Neuronal stem cell (in vitro differentiated cells): ENCODE measurements around the gene INCENP.

ENCODE experiments used
- DNase-seq: peaks from one replicate; pipeline ENCODE4 v3.0.0-alpha.2; 2013; ENCODE audit warnings: low spot score
- H2AFZ ChIP-seq: one replicate; pipeline ENCODE4 v1.6.1; 2013; ENCODE audit warnings: mild to moderate bottlenecking, low read length, inconsistent platforms
- H2AK5ac ChIP-seq: 2 replicates; pipeline ENCODE4 v1.6.1; 2013; ENCODE audit warnings: low read depth, mild to moderate bottlenecking, inconsistent platforms, low read length, moderate library complexity, mixed read lengths
- H2BK120ac ChIP-seq: 2 replicates; pipeline ENCODE4 v1.6.1; 2013; ENCODE audit warnings: low read depth, mild to moderate bottlenecking, inconsistent platforms, low read length, moderate library complexity, mixed read lengths
- H2BK12ac ChIP-seq: one replicate; pipeline ENCODE4 v1.6.1; 2013; ENCODE audit warnings: low read length, inconsistent platforms
- H2BK15ac ChIP-seq: 2 replicates; pipeline ENCODE4 v1.6.1; 2013; ENCODE audit warnings: mild to moderate bottlenecking, low read length, inconsistent platforms, mixed read lengths
- H2BK5ac ChIP-seq: one replicate; pipeline ENCODE4 v1.6.1; 2013; ENCODE audit warnings: inconsistent platforms, mild to moderate bottlenecking, low read length, moderate library complexity
- H3K14ac ChIP-seq: one replicate; pipeline ENCODE4 v1.6.1; 2013; ENCODE audit warnings: low read length, inconsistent platforms
- H3K18ac ChIP-seq: 2 replicates; pipeline ENCODE4 v1.6.1; 2013; ENCODE audit warnings: low read length, inconsistent platforms
- H3K23ac ChIP-seq: 2 replicates; pipeline ENCODE4 v1.6.1; 2013; ENCODE audit warnings: low read depth, mild to moderate bottlenecking, mixed read lengths, low read length, inconsistent platforms; ENCODE audit not compliant: poor library complexity
- H3K27ac ChIP-seq: replicated peaks from 3 replicates; pipeline ENCODE4 v1.5.1; 2013; ENCODE audit warnings: low read length, inconsistent platforms
- H3K27me3 ChIP-seq, 3 experiments: 2 replicates each; pipeline ENCODE4 v1.6.1; 2013; ENCODE audit warnings: low read length in 3 of 3, mild to moderate bottlenecking in 2 of 3, inconsistent platforms in 1 of 3, low read depth in 1 of 3, mixed read lengths in 1 of 3, moderate library complexity in 1 of 3; ENCODE audit not compliant: control insufficient read depth in 3 of 3, insufficient read depth in 3 of 3
- H3K36me3 ChIP-seq, 2 donors: replicated peaks in 1 of 2; 2 replicates each; pipeline ENCODE4 v1.6.1; 2013; ENCODE audit warnings: low read length in 2 of 2; ENCODE audit not compliant: control insufficient read depth in 2 of 2, insufficient read depth in 2 of 2
- H3K4ac ChIP-seq: 2 replicates; pipeline ENCODE4 v1.6.1; 2013; ENCODE audit warnings: inconsistent platforms, mild to moderate bottlenecking, low read length, moderate library complexity
- H3K4me1 ChIP-seq, 2 donors: 1 replicate in 1 of 2; 2 replicates in 1 of 2; pipeline ENCODE4 v1.6.1; 2013; ENCODE audit warnings: low read length in 2 of 2, low read depth in 1 of 2; ENCODE audit not compliant: control insufficient read depth in 2 of 2, insufficient read depth in 1 of 2
- H3K4me2 ChIP-seq: one replicate; pipeline ENCODE4 v1.6.1; 2013; ENCODE audit warnings: mild to moderate bottlenecking, low read length, inconsistent platforms; ENCODE audit not compliant: insufficient read depth, poor library complexity, severe bottlenecking
- H3K4me3 ChIP-seq, 2 donors: 2 replicates each; pipeline ENCODE4 v1.5.1; 2013; ENCODE audit warnings: low read length in 2 of 2, mild to moderate bottlenecking in 2 of 2, inconsistent platforms in 1 of 2, moderate library complexity in 1 of 2
- H3K79me1 ChIP-seq: one replicate; pipeline ENCODE4 v1.6.1; 2013; ENCODE audit warnings: low read depth, mild to moderate bottlenecking, inconsistent platforms, low read length, moderate library complexity
- H3K9ac ChIP-seq: one replicate; pipeline ENCODE4 v1.6.1; 2013; ENCODE audit warnings: mild to moderate bottlenecking, low read depth, low read length, inconsistent platforms; ENCODE audit not compliant: poor library complexity
- H3K9me3 ChIP-seq, 2 donors: replicated peaks in 1 of 2; 2 replicates each; pipeline versions ENCODE3 to v1.6.1; 2013; ENCODE audit warnings: low read length in 2 of 2, mild to moderate bottlenecking in 2 of 2, inconsistent platforms in 1 of 2, low read depth in 1 of 2, mixed read lengths in 1 of 2, moderate library complexity in 1 of 2; ENCODE audit not compliant: control insufficient read depth in 2 of 2, insufficient read depth in 1 of 2
- H4K8ac ChIP-seq: one replicate; pipeline ENCODE4 v1.6.1; 2013; ENCODE audit warnings: low read depth, mild to moderate bottlenecking, inconsistent platforms, low read length, moderate library complexity
- H4K91ac ChIP-seq: one replicate; pipeline ENCODE4 v1.6.1; 2013; ENCODE audit warnings: low read length, low read depth, mild to moderate bottlenecking, inconsistent platforms; ENCODE audit not compliant: poor library complexity
- WGBS, 2 donors: extraction: QIAGEN DNeasy Blood & Tissue Kit; methylation state at CpG; one replicate each; pipeline ENCODE4 v1.1.7; 2013; ENCODE audit warnings: missing lambda C conversion rate in 2 of 2, mixed read lengths in 1 of 2; ENCODE audit not compliant: insufficient read length in 2 of 2, insufficient replicate concordance in 1 of 2; ENCODE audit errors: extremely low coverage in 2 of 2; 5-methylcytosine and 5-hydroxymethylcytosine counted together

Gene INCENP

GRCh38 chr11:62141111-62142042 lies 17.6 kb downstream of the INCENP start:
- DNase-seq = no peak
- Histone ChIP-seq H2BK15ac (no peak overlapping the region), H3K4me3 (no peak overlapping the region), H3K18ac (peak overlapping the region; percentile 21), H3K36me3 (peaks cover 77 to 99% of the 10 kb centered on the region in 2 donors), H2BK120ac (no peak overlapping the region), H2AFZ (no peak overlapping the region), H3K4ac (no peak overlapping the region), H3K27ac (no peak overlapping the region), H3K23ac (peak overlapping the region; percentile 12), H2BK12ac (no peak overlapping the region), H3K79me1 (peaks cover 5% of the 10 kb centered on the region), H4K91ac (no peak overlapping the region), H3K4me2 (no peak overlapping the region), H3K27me3 (no peaks in the 10 kb centered on the region), H3K9ac (peak overlapping the region; percentile 0), H3K9me3 (no peaks in the 10 kb centered on the region), H4K8ac (no peak overlapping the region), H2AK5ac (no peak overlapping the region), H3K4me1 (no peaks in the 10 kb centered on the region), H3K14ac (no peak overlapping the region), H2BK5ac (no peak overlapping the region)
- WGBS, 2 donors = no CpG with 5 or more reads among the region's 22 CpGs

- DNase-seq = no peak
- H3K27ac ChIP-seq = no peak overlapping the region
- H3K23ac ChIP-seq = no peak overlapping the region
- H2BK15ac ChIP-seq = no peak overlapping the region
- no peak overlapping the region for H2AK5ac ChIP-seq
- H3K4me1 ChIP-seq = no peaks in the 10 kb centered on the region
- H2AFZ ChIP-seq = no peak overlapping the region
- peaks cover 6% of the 10 kb centered on the region for H3K79me1 ChIP-seq
- H2BK120ac ChIP-seq = no peak overlapping the region
- H3K27me3 ChIP-seq = no peaks in the 10 kb centered on the region
- no peak overlapping the region for H3K14ac ChIP-seq
- no peaks in the 10 kb centered on the region for H3K9me3 ChIP-seq
- no peak overlapping the region for H4K91ac ChIP-seq
- H3K36me3 ChIP-seq = peaks cover 82 to 99% of the 10 kb centered on the region in 2 donors
- H3K9ac ChIP-seq = no peak overlapping the region
- H3K4ac ChIP-seq = no peak overlapping the region
- no peak overlapping the region for H3K4me3 ChIP-seq
- no peak overlapping the region for H3K18ac ChIP-seq
- WGBS, 2 donors = no CpG with 5 or more reads among the region's 4 CpGs
- H2BK12ac ChIP-seq = no peak overlapping the region
- H4K8ac ChIP-seq = no peak overlapping the region
- no peak overlapping the region for H3K4me2 ChIP-seq
- H2BK5ac ChIP-seq = no peak overlapping the region
These were observed 18.2 kb downstream of the INCENP start for GRCh38 chr11:62142043-62142375.

- Histone ChIP-seq H3K36me3 (peaks cover 84 to 99% of the 10 kb centered on the region in 2 donors), H2BK5ac (no peak overlapping the region), H3K4ac (no peak overlapping the region), H2AFZ (no peak overlapping the region), H3K79me1 (peaks cover 5% of the 10 kb centered on the region), H2BK120ac (no peak overlapping the region), H2BK12ac (no peak overlapping the region), H3K4me2 (no peak overlapping the region), H3K27me3 (no peaks in the 10 kb centered on the region), H3K23ac (no peak overlapping the region), H4K91ac (no peak overlapping the region), H3K18ac (no peak overlapping the region), H3K27ac (no peak overlapping the region), H3K9me3 (no peaks in the 10 kb centered on the region), H4K8ac (no peak overlapping the region), H3K9ac (no peak overlapping the region), H3K4me3 (no peak overlapping the region), H2AK5ac (no peak overlapping the region), H3K14ac (no peak overlapping the region), H3K4me1 (no peaks in the 10 kb centered on the region), H2BK15ac (no peak overlapping the region)
- DNase-seq = no peak
- WGBS, 2 donors = no CpG with 5 or more reads among the region's 3 CpGs
These were observed 19.1 kb downstream of the INCENP start for GRCh38 chr11:62142921-62143320.

GRCh38 chr11:62143727-62144126 lies 19.9 kb downstream of the INCENP start:
- Histone ChIP-seq H3K27me3 (no peaks in the 10 kb centered on the region), H3K14ac (no peak overlapping the region), H3K18ac (no peak overlapping the region), H3K4me2 (no peak overlapping the region), H3K27ac (no peak overlapping the region), H2AFZ (no peak overlapping the region), H3K79me1 (peaks cover 4% of the 10 kb centered on the region), H2BK12ac (no peak overlapping the region), H3K9me3 (no peaks in the 10 kb centered on the region), H3K36me3 (peaks cover 83 to 99% of the 10 kb centered on the region in 2 donors), H4K91ac (no peak overlapping the region), H2BK120ac (no peak overlapping the region), H2BK15ac (no peak overlapping the region), H2AK5ac (no peak overlapping the region), H3K4ac (no peak overlapping the region), H2BK5ac (no peak overlapping the region), H3K9ac (no peak overlapping the region), H4K8ac (no peak overlapping the region), H3K4me1 (no peaks in the 10 kb centered on the region), H3K23ac (no peak overlapping the region), H3K4me3 (no peak overlapping the region)
- no peak for DNase-seq
- WGBS, 2 donors = no CpG with 5 or more reads among the region's 1 CpG
